CD14-positive monocyte (primary cell): ENCODE data around the gene NAA60. TPM values are rescaled to one million over a fixed set of nuclear protein-coding genes. Genes with fewer than 3 reads are reported as not detected.
A peak's percentile ranks its signal among the peaks of the same experiment; 100 is the strongest.

Experiments
- DNase-seq, 3 donors: peaks; one replicate each; pipeline ENCODE4 v3.0.0-alpha.2; 2011 to 2022
- H2AFZ ChIP-seq: 2 replicates; pipeline ENCODE4 v1.6.0; 2012; ENCODE audit warnings: mild to moderate bottlenecking, low read depth, low read length, inconsistent platforms; ENCODE audit not compliant: insufficient read depth, poor library complexity, severe bottlenecking
- H3K27ac ChIP-seq, 2 donors: 1 replicate in 1 of 2; 2 replicates in 1 of 2; pipeline ENCODE4 v1.5.1; 2012 to 2013; ENCODE audit warnings: low read length in 2 of 2, control low read depth in 1 of 2, inconsistent platforms in 1 of 2, low read depth in 1 of 2, mild to moderate bottlenecking in 1 of 2
- H3K27me3 ChIP-seq, 2 donors: one replicate each; pipeline versions ENCODE4 v1.6.0 to v1.6.1; 2011 to 2013; ENCODE audit warnings: low read length in 2 of 2; ENCODE audit not compliant: control insufficient read depth in 2 of 2, insufficient read depth in 2 of 2
- H3K36me3 ChIP-seq, 2 donors: replicated peaks in 1 of 2; 1 replicate in 1 of 2; 2 replicates in 1 of 2; pipeline versions ENCODE4 v1.5.1 to v1.6.1; 2012 to 2013; ENCODE audit warnings: low read length in 2 of 2, control low read depth in 1 of 2, inconsistent platforms in 1 of 2, mild to moderate bottlenecking in 1 of 2; ENCODE audit not compliant: insufficient read depth in 2 of 2, control insufficient read depth in 1 of 2
- H3K4me1 ChIP-seq, 2 donors: 1 replicate in 1 of 2; 2 replicates in 1 of 2; pipeline versions ENCODE4 v1.5.1 to v1.6.1; 2012 to 2013; ENCODE audit warnings: low read length in 2 of 2, control low read depth in 1 of 2, inconsistent platforms in 1 of 2, mild to moderate bottlenecking in 1 of 2, moderate library complexity in 1 of 2; ENCODE audit not compliant: insufficient read depth in 2 of 2, control insufficient read depth in 1 of 2
- H3K4me2 ChIP-seq: replicated peaks from 2 replicates; pipeline ENCODE3; 2012; ENCODE audit warnings: low read length, moderate library complexity, mild to moderate bottlenecking; ENCODE audit not compliant: poor library complexity, severe bottlenecking; ENCODE audit errors: extremely low read depth
- H3K4me3 ChIP-seq, 3 experiments: fragments of 200-600 bp in 1 of 3; sonication (generic) in 1 of 3; replicated peaks in 1 of 3; 1 replicate in 2 of 3; 2 replicates in 1 of 3; pipeline ENCODE4 v1.5.1; 2011 to 2013; ENCODE audit warnings: low read length in 3 of 3, mild to moderate bottlenecking in 3 of 3, control low read depth in 2 of 3, low read depth in 2 of 3, inconsistent platforms in 1 of 3, moderate library complexity in 1 of 3
- H3K79me2 ChIP-seq: 2 replicates; pipeline ENCODE4 v1.6.0; 2012; ENCODE audit warnings: mild to moderate bottlenecking, control low read depth, inconsistent platforms, low read length, moderate library complexity; ENCODE audit not compliant: insufficient read depth
- H3K9ac ChIP-seq: 2 replicates; pipeline ENCODE4 v1.6.0; 2017; ENCODE audit warnings: low read length, mild to moderate bottlenecking; ENCODE audit not compliant: insufficient read depth, poor library complexity, severe bottlenecking
- H3K9me3 ChIP-seq, 2 donors: replicated peaks in 1 of 2; 1 replicate in 1 of 2; 2 replicates in 1 of 2; pipeline versions ENCODE4 v1.5.1 to v1.6.1; 2012 to 2013; ENCODE audit warnings: low read length in 2 of 2, control low read depth in 1 of 2; ENCODE audit not compliant: control insufficient read depth in 1 of 2, insufficient read depth in 1 of 2
- H4K20me1 ChIP-seq: 2 replicates; pipeline ENCODE4 v1.6.0; 2012; ENCODE audit warnings: mild to moderate bottlenecking, low read length, control low read depth, moderate library complexity; ENCODE audit not compliant: insufficient read depth
- H3K27ac Mint-ChIP-seq, 7 donors: one replicate each; pipeline ENCODE4 v1.8.0; 2020; ENCODE audit warnings: mild to moderate bottlenecking in 7 of 7, mixed read lengths in 7 of 7, moderate library complexity in 6 of 7, inconsistent platforms in 2 of 7
- H3K27me3 Mint-ChIP-seq, 3 donors: one replicate each; pipeline ENCODE4 v1.8.0; 2021 to 2022; ENCODE audit warnings: low read depth in 3 of 3, mild to moderate bottlenecking in 3 of 3, mixed read lengths in 3 of 3, moderate library complexity in 3 of 3, inconsistent platforms in 1 of 3
- H3K36me3 Mint-ChIP-seq, 2 donors: one replicate each; pipeline ENCODE4 v1.8.0; 2020; ENCODE audit warnings: mixed read lengths in 2 of 2, inconsistent platforms in 1 of 2, mild to moderate bottlenecking in 1 of 2
- H3K4me1 Mint-ChIP-seq: one replicate; pipeline ENCODE4 v1.8.0; 2020; ENCODE audit warnings: mild to moderate bottlenecking, mixed read lengths
- H3K4me3 Mint-ChIP-seq, 2 donors: one replicate each; pipeline ENCODE4 v1.8.0; 2020; ENCODE audit warnings: mild to moderate bottlenecking in 2 of 2, mixed read lengths in 2 of 2, moderate library complexity in 1 of 2
- H3K9me3 Mint-ChIP-seq, 7 donors: one replicate each; pipeline ENCODE4 v1.8.0; 2020 to 2022; ENCODE audit warnings: mixed read lengths in 7 of 7, mild to moderate bottlenecking in 6 of 7, moderate library complexity in 6 of 7, inconsistent platforms in 2 of 7
- CTCF ChIP-seq: fragments of 200-600 bp; IDR thresholded peaks from one replicate; pipeline ENCODE4 v1.8.0; 2022; ENCODE audit warnings: antibody characterized with exemption, mild to moderate bottlenecking
- WGBS: methylation state at CpG from one replicate; pipeline ENCODE4 v1.1.5; 2013; ENCODE audit warnings: missing lambda C conversion rate; ENCODE audit not compliant: insufficient coverage; 5-methylcytosine and 5-hydroxymethylcytosine counted together
- intact Hi-C, 2 donors: fragments of 100-400 bp; cut with micrococcal nuclease; formaldehyde crosslinking; loops; one replicate each; pipeline versions ENCODE4 v1.15.0 to v1.15.1; 2023
- polyA plus RNA-seq, 3 donors: library from polyadenylated mRNA; depleted of rRNA in 1 of 3; unstranded in 2 of 3; stranded (reverse) in 1 of 3; fragments of 300-500 nt in 2 of 3; fragments of >200 nt in 1 of 3; fragmentation: Illumina TruSeq in 2 of 3; gene quantifications; 1 replicate in 2 of 3; 2 replicates in 1 of 3; pipeline ENCODE4 v1.2.3, GENCODE V29; 2012 to 2021

The NAA60 gene
- polyA plus RNA-seq, 3 donors: 19.5 to 48.8 (median 29.7) TPM

- no peak for TF ChIP-seq CTCF
- DNase-seq: no peak
- H3K36me3 Mint-ChIP-seq: peaks cover 17% of the 10 kb centered on the region in 2 donors
- Histone ChIP-seq H3K36me3 (peaks cover 7 to 9% of the 10 kb centered on the region in 2 donors), H3K4me1 (no peaks in the 10 kb centered on the region), H3K4me2 (no peak overlapping the region), H3K4me3 (no peak overlapping the region), H3K27ac (no peak overlapping the region), H3K9me3 (no peaks in the 10 kb centered on the region), H2AFZ (no peak overlapping the region), H3K9ac (no peak overlapping the region), H3K79me2 (no peaks in the 10 kb centered on the region), H3K27me3 (no peaks in the 10 kb centered on the region), H4K20me1 (no peaks in the 10 kb centered on the region)
- H3K27me3 Mint-ChIP-seq: peaks cover 0 to 2% (median 0%) of the 10 kb centered on the region in 3 donors
- H3K4me1 Mint-ChIP-seq: peaks cover 4% of the 10 kb centered on the region
- peaks cover 0 to 4% (median 0%) of the 10 kb centered on the region in 7 donors for H3K9me3 Mint-ChIP-seq
- intact Hi-C loops: no loop called here
- H3K27ac Mint-ChIP-seq: no peak overlapping the region
- no peak overlapping the region for H3K4me3 Mint-ChIP-seq
Measured at GRCh38 chr16:3529175-3529574, 85.7 kb downstream of the NAA60 start.

GRCh38 chr16:3530371-3530914, 87.0 kb downstream of the NAA60 start:
- intact Hi-C loops: no loop called here
- Histone ChIP-seq H4K20me1 (no peaks in the 10 kb centered on the region), H3K79me2 (no peaks in the 10 kb centered on the region), H3K9ac (no peak overlapping the region), H3K27me3 (no peaks in the 10 kb centered on the region), H3K4me2 (no peak overlapping the region), H3K36me3 (peaks cover 7 to 9% of the 10 kb centered on the region in 2 donors), H2AFZ (no peak overlapping the region), H3K27ac (no peak overlapping the region), H3K4me3 (no peak overlapping the region), H3K4me1 (no peaks in the 10 kb centered on the region), H3K9me3 (no peaks in the 10 kb centered on the region)
- no peak for TF ChIP-seq CTCF
- Mint-ChIP-seq H3K4me1 (peaks cover 4% of the 10 kb centered on the region), H3K9me3 (peaks cover 0 to 4% (median 0%) of the 10 kb centered on the region in 7 donors), H3K27ac (peak overlapping the region in 1 of 7 donors; percentile 21), H3K36me3 (peaks cover 17 to 20% of the 10 kb centered on the region in 2 donors), H3K4me3 (no peak overlapping the region), H3K27me3 (peaks cover 0 to 2% (median 0%) of the 10 kb centered on the region in 3 donors)
- 98% methylated on average over 10 of the region's 12 CpGs for WGBS
- no peak for DNase-seq
